Stimulated activated CD8-positive, alpha-beta memory T cell treated with anti-CD3 and anti-CD28 coated beads, Interleukin-7, amount 100 ng/mL, for 48 hours (primary cell): Measurements from ENCODE around the gene GTF3C5.

Experiments used
- DNase-seq, 2 donors: peaks; one replicate each; pipeline ENCODE4 v3.0.0-alpha.2; 2020; ENCODE audit warnings: low read depth in 1 of 2; ENCODE audit errors: extremely low read depth in 1 of 2

The GTF3C5 gene

DNA sequence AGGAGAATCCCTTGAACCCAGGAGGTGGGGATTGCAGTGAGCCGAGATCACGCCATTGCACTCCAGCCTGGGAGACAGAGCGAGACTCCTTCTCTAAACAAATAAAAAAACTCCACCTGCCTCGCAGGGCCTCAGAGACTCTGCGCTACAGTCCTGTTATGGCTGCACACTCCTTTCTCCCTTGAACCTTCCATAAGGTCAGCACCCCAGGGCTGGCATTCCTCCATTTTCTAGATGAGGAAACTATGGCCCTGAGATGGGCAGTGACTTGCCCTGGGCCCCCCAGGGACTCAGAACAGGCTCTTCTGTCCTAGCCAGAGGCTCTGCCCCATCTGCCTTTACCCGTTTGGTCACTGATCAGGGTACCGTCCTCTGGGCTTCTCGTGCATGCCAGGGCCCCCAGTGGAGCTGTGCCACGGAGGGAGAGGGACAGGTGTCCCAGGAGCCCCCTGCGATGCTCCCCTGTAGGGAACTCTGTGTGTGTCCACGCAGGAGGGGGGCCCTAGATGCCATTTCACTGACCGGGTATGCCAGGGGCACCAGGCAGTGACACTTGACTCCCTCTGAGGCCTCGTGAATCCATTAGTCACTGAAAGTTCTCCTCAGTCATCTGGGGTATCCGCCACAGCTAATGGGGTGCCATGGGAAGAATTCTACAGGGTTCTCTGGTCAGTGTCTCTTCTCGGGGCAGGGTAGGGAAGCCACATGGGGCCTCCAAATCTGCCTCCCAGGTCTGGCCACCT is 74.1 kb downstream of the GTF3C5 start:
- DNase-seq, result no peak

DNA sequence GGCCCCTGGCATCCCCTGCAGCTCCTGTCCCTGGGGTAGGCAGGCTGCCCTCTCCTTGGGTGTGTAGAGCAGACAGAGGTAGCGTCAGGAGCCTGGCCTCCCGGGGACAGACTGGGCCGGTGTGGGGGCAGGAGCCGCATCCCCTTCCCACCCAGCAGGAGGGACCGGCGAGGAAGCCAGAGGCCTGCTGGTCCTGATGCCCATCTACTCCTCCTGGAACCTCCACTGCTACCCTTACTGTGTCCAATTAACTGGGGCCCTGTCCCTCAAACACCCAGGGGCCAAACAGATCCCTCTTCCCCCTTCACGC is 74.6 kb downstream of the GTF3C5 start:
- DNase-seq, result no peak

DNA sequence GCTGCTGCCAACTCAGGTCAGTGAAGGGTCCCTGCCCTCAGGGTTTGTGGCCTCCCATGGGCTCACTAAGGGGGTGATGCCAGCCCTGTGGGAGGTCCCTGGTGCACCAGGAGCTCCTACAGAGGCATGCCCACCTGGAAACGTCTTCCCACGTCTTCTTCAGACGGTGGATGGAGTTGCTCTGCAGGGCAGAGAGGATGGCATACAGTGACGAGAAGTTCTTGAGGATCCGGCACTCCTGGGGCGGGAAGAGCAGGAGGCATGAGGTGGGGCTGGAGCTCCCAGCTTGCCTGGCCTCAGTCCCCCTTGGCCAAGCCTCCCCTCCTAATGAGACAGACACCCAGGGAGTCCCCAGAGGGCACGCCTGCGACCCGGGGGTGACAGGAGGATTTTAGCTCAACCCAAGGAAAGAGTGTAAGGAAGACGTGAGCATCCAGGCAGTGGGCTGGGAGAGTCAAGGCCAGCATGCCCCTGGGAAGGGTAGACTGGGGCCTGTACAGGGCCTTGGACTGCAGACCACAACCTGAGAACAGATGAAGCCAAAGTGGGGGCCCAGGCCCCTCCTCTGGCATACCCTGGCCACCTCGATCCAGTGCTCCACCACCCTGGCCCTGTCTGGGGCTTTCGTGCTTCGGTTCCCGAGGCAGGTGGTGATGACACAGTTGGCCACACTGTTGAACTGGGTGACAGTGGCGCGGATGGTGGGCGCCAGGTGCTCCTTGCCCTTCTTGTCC is 75.9 kb downstream of the GTF3C5 start:
- no peak for DNase-seq

DNA sequence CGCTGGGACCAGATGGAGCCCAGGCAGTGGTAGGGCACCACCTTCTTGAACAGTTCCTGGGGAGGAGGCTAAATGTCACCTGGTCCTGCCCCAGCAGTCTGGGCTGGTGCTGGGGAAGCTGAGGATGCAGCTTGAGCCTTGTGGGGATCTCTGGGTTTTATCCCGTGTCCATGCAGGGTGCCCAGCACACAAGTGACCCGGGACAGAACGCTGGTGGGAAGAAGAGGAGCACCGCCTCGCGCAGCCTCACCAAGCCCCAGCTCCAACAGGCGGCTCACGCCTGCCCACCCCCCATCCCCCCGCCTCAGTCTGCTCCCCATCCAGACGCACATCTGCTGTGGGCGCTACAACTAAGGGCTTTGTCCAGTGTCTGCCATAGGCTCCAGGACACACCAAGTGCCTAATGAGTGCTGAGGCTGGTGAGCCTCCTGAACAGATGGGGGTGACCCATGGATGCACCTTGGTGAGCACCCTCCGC is 76.5 kb downstream of the GTF3C5 start:
- no peak for DNase-seq
